ENCODE measurements around the gene UBE2Q2.
"Not testable (repeated sequence)": the region's sequence is repeated elsewhere in the genome, so short reads cannot be mapped to it uniquely, and the experiment has no call there.

The UBE2Q2 gene

DNA sequence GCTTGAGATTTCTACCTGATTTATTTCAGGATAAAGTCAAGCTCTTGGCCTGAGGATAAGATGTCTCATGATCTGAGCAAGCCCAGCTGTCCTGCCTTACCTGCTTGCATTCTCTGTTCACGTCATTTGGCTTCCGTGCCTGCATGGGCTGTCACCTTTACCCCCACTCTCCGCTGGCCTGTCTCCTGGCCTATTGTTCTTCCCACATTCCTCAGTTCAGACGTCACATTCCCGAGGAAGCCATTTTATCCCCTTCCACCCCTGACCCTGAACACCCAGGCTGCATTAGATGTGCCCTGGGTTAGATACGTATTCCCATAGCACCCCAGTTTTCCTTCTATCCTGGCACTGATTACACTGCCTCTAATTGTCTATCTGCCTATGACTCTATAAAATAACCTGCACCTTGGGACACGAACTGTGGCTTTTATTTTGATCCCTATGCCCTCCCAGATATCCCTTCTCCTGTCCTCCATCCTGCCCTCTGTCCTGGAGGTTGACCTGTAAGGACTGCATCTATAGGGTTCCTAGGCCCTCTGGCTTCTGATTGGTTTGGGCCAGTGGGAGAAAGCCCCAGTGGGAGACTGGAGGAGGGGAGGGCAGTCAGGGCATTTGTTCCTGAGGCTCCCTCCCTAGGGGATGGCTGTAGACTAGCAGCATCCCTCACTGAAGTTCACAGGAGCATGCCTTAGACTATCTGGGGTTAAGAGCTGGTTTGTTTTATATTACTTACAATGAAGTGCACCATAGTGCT, 19.2 kb upstream of the UBE2Q2 start:
- DNase-seq (ENCODE audit: low read depth): no peak

GRCh38 chr15:75827691-75828090, 15.6 kb upstream of the UBE2Q2 start:
- no peak for DNase-seq (ENCODE audit: low read depth)

DNA sequence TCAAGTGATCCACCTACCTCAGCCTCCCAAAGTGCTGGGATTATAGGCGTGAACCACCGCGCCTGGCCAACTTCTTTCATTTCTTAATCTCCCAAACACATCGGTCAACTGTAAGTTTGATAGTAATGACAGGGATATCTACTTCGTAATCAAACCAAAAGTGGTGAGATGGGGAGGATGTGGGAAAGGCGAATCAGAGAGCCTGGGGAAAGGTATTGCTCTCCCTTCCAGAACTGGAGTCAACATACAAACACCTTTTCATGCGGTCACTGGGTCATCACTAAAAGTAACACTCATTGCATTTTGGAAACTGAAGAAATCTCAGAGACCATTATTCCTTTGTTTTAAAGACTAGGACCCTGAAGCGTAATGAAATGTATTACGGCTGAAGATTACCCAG, 14.8 kb upstream of the UBE2Q2 start:
- DNase-seq (ENCODE audit: low read depth): no peak

DNA sequence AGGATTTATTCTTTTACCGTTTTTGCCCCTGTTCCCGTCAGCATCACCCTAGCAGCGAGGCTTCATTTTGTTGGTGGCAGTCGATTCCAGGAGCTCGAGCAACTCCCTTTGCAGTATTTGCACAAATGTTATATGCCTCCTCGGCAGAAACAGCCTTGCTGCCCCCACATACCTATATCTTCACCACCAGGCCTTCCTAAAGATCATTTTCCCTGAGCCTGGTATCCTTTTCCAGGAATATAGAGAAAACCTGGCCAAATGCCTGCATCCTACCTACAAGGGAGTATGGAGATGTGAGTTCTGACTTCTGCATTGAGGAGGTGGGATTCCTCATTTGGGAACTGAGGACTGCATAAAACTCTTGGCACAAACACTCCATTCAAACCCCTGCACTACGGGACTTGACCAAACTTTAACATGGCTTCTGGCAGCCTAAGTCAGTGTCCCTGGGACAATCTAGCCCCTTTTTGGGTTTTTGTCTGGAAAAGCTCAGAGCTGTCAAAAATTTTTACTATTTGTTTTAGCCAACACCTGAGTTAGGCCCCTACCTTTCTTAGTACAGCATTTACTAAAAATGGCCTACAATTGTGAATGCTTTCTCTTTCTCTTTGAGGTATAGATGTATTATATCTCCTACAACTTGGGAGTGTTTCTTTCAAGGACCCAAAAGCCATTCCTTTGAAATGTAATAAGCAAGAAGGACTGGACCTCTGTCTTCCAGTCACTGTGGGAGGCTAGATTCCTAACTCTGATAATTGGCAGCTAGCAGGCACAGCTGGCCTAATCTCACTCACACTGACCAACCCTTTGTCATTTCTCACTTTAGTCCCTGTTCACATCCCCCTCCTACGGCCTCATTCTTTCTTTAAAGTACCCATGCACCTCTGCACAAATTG, 12.1 kb upstream of the UBE2Q2 start:
- DNase-seq (ENCODE audit: low read depth): no peak

DNA sequence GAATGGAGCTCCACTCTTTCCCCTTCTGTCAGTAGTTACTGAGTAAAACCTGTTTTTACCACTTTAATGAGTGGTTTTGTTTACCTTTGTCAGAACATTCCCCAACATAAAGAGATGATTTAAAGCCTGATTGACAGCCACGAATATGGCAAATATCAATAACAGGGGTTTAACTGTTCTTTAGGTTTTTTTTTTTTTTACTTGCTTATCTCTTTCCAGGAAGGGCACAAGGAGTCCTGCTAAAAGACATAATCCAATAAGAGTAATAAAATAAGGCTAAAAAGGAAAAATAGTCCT, 11.5 kb upstream of the UBE2Q2 start:
- no peak for DNase-seq (ENCODE audit: low read depth)

DNA sequence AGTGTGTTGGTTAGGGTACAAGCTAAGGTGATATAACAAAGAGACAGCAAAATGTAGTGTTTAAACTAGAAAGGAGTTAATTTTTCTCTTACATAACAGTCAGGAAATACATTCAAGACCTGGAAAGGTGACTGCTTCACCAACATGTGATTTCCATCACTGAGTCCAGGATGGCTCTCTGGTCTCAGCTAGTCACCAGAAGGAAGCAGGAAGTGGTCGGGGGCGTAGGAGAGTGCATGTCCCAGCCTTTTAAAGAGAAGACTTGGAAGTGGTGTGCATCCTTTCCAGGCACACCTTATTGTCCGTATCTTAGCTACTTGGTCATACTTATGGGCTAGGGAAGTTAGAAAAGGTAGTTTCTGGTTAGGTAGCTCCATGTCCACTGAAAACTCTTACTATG, 11.1 kb upstream of the UBE2Q2 start:
- no peak for DNase-seq (ENCODE audit: low read depth)

DNA sequence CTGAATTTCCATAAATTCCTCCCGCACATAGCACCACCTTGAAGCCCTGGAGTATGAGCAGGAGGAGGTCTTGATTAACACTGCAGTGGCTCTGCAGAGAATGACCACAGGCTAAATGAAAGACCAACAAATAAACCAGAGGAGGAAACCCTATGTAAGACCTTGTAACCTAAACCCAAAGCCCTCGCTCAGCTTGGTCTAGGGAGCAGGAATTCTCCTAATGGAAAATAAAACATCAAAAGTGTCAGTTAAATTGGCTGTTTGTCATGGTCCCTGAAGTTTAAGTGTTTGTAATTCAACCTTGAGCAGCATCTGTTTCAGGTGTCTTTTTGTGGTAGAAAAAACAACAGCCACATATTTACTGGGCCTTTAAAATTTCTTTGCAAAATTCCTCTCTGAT, 9.2 kb upstream of the UBE2Q2 start:
- DNase-seq (ENCODE audit: low read depth): no peak

GRCh38 chr15:75835990-75836958, 7.0 kb upstream of the UBE2Q2 start:
- DNase-seq (ENCODE audit: low read depth): no peak

GRCh38 chr15:75836959-75837334, 6.3 kb upstream of the UBE2Q2 start:
- peak; percentile 16 for DNase-seq (ENCODE audit: low read depth)

DNA sequence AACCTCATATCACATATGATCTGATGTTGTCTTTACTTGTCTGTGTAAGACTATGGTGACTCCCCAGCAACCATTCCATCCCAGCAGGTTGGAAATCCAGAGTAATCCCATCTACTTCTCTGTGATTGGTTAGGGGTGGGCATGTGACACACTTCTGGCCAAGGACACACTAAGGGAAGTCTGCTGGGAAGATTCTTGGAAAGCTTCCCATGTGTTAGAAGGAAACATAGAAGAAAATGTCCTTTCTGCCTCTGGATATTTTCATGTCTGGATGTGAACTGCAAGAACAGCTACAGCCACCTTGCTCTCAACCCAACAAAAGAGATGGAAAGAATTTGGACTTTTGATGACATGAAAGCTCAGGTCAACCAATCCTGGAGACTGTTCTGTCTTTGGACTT, 2.6 kb upstream of the UBE2Q2 start:
- DNase-seq (ENCODE audit: low read depth): no peak

DNA sequence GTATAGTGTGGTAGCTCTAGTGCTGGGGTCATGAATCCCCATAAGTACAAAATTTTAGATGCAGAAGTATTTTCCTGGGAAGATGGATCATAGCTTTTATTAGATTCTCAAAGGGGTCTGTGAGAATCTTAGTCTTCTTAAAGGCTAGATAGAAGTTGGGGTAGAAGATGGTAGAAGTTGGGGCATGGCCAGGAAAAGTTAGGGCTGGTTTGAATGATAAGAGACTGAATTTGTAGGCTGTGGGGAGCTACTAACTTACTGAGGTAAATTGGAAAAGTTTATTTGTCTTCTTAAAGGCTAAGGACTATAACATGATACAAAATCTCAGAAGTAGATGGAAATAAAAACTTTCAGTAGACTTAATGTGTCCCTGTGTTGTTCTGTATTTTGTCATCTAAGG, 1.6 kb upstream of the UBE2Q2 start:
- DNase-seq (ENCODE audit: low read depth): no peak

GRCh38 chr15:75843678-75844581, 683 bp downstream of the UBE2Q2 start:
- DNase-seq (ENCODE audit: low read depth): peak; percentile 30

GRCh38 chr15:75844629-75845335, 1.5 kb downstream of the UBE2Q2 start:
- no peak for DNase-seq (ENCODE audit: low read depth)

DNA sequence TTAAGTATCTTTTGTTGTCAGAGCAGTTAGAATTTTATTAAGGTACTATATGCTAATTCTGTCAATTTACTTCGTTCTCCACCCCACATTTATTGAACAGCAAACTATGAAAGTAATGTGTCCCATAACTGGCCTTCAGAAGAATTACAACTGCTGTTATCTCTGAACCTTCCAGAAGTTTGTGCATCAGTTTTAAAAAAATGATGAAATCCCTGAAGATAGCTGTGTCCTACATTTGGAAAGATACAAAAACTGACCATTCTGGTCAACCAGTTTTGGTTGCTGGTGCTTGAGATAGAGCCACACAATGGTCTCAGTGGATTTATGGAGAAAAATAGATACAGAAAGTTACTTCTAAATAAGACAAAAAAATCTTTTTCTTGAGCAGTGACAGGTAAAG, 5.9 kb downstream of the UBE2Q2 start:
- no peak for DNase-seq (ENCODE audit: low read depth)

- DNase-seq (ENCODE audit: low read depth): no peak
These were observed 7.5 kb downstream of the UBE2Q2 start for GRCh38 chr15:75850708-75851107.

DNA sequence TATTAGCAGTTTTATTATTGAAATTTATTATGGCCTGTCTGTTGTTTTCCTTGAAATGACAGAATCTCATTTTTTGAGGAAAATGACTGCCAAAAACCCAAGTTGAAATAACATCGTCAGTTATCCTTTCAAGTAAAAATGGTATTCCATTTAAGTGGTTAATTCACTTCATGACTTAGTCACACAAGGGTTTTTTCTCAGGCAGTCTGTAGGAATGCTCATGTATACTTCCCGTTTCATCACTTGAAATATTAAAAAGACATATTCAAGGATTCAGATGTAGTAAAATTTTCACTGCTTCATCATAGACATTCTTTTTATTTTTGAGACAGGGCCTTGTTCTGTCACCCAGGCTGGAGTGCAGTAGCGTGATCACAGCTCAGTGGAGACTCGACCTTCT, 8.3 kb downstream of the UBE2Q2 start:
- not testable (repeated sequence) for DNase-seq (ENCODE audit: low read depth)

DNA sequence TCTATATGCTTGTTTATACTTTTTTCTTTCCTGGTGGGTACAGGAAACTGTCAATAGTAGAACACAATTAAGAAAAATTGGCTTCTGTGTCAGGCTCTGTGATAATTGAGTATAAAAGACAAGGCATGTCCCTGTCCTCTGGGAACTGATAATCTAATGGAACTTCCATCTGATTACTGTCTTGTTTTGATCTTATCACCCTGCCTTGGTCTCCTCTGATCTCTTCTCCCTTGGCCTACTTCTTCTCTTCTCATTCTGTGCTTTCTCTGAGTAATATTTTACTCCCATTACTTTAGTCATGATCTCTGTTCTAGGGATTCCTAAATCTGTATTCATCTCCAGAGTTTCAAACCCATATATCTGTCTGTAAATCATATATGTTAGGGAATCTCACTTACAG, 14.6 kb downstream of the UBE2Q2 start:
- no peak for DNase-seq (ENCODE audit: low read depth)

- DNase-seq (ENCODE audit: low read depth): no peak
These were observed 18.6 kb downstream of the UBE2Q2 start for GRCh38 chr15:75861750-75862402.

DNA sequence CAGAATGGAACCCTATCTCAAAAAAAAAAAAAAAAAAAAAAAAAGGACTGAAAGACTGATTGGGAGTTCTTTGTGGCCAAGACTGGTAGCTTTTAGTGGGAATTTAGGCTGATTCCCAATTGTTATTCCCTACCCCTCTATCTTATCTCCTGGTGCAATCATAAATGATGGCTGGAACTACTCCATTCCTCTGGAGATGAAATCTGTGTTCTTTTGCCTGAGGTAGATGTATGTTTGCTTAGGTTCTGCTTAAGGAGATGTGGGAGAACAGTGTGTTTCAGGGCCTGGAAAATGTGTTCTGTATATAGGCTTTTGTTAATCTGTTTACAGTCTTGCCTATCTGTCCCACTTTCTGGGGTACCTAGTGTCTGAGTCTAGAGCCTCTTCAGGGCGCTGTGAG, 19.5 kb downstream of the UBE2Q2 start:
- DNase-seq (ENCODE audit: low read depth): no peak

Data from activated T-helper 1 cell treated with Interleukin-2 at 50 U/mL for 16 hours (primary cell).